Stimulated activated naive CD8-positive, alpha-beta T cell treated with anti-CD3 and anti-CD28 coated beads, Interleukin-15, Interleukin-2, amounts not matched to agents 100 ng/mL and 50 ng/mL, for 24 hours (primary cell): ENCODE data around the gene CCM2.
A peak's percentile ranks its signal among the peaks of the same experiment; 100 is the strongest.

Experiments used
- H3K27ac Mint-ChIP-seq: one replicate; pipeline ENCODE4 v1.8.0; 2021; ENCODE audit warnings: mild to moderate bottlenecking, mixed read lengths
- H3K27me3 Mint-ChIP-seq: one replicate; pipeline ENCODE4 v1.8.0; 2021; ENCODE audit warnings: mixed read lengths
- H3K36me3 Mint-ChIP-seq: one replicate; pipeline ENCODE4 v1.8.0; 2021; ENCODE audit warnings: low read depth, mixed read lengths
- H3K4me1 Mint-ChIP-seq: one replicate; pipeline ENCODE4 v1.8.0; 2021; ENCODE audit warnings: low read depth, mixed read lengths
- H3K4me3 Mint-ChIP-seq: one replicate; pipeline ENCODE4 v1.8.0; 2021; ENCODE audit warnings: mild to moderate bottlenecking, mixed read lengths
- H3K9me3 Mint-ChIP-seq: one replicate; pipeline ENCODE4 v1.8.0; 2021; ENCODE audit warnings: mixed read lengths

Gene CCM2

GRCh38 chr7:45119550-45119949 is 119.5 kb downstream of the CCM2 start:
- H3K9me3 Mint-ChIP-seq, result no peaks in the 10 kb centered on the region
- peaks cover 12% of the 10 kb centered on the region for H3K4me1 Mint-ChIP-seq
- no peak overlapping the region for H3K27ac Mint-ChIP-seq
- no peaks in the 10 kb centered on the region for H3K36me3 Mint-ChIP-seq
- H3K4me3 Mint-ChIP-seq, result no peak overlapping the region
- H3K27me3 Mint-ChIP-seq, result no peaks in the 10 kb centered on the region

GRCh38 chr7:45122975-45123860 is 123.2 kb downstream of the CCM2 start:
- H3K4me1 Mint-ChIP-seq, result peaks cover 12% of the 10 kb centered on the region
- H3K27ac Mint-ChIP-seq, result peak overlapping the region; percentile 11
- no peak overlapping the region for H3K4me3 Mint-ChIP-seq
- H3K36me3 Mint-ChIP-seq, result no peaks in the 10 kb centered on the region
- no peaks in the 10 kb centered on the region for H3K27me3 Mint-ChIP-seq
- no peaks in the 10 kb centered on the region for H3K9me3 Mint-ChIP-seq

GRCh38 chr7:45123913-45124710 is 124.1 kb downstream of the CCM2 start:
- no peaks in the 10 kb centered on the region for H3K27me3 Mint-ChIP-seq
- no peak overlapping the region for H3K27ac Mint-ChIP-seq
- H3K4me1 Mint-ChIP-seq, result peaks cover 12% of the 10 kb centered on the region
- no peak overlapping the region for H3K4me3 Mint-ChIP-seq
- no peaks in the 10 kb centered on the region for H3K9me3 Mint-ChIP-seq
- H3K36me3 Mint-ChIP-seq, result no peaks in the 10 kb centered on the region

- H3K36me3 Mint-ChIP-seq, result no peaks in the 10 kb centered on the region
- H3K4me3 Mint-ChIP-seq, result no peak overlapping the region
- H3K9me3 Mint-ChIP-seq, result no peaks in the 10 kb centered on the region
- no peak overlapping the region for H3K27ac Mint-ChIP-seq
- H3K4me1 Mint-ChIP-seq, result peaks cover 12% of the 10 kb centered on the region
- H3K27me3 Mint-ChIP-seq, result no peaks in the 10 kb centered on the region
These were observed 125.3 kb downstream of the CCM2 start for GRCh38 chr7:45125193-45125904.
